Stimulated activated naive CD8-positive, alpha-beta T cell treated with anti-CD3 and anti-CD28 coated beads, Interleukin-15, amount 100 ng/mL, for 72 hours (primary cell): Measurements from ENCODE around the gene RNF125.
"Not testable (repeated sequence)": the region's sequence is repeated elsewhere in the genome, so short reads cannot be mapped to it uniquely, and the experiment has no call there.

ENCODE experiments used
- ATAC-seq: fragments of 150-1000 bp; cut with Tn5 transposase; 2 replicates; pipeline ENCODE4 v1.10.0; 2021; ENCODE audit warnings: mild to moderate bottlenecking, moderate library complexity
- DNase-seq, 2 donors: peaks; one replicate each; pipeline ENCODE4 v3.0.0; 2021 to 2022
- H3K27ac Mint-ChIP-seq, 2 donors: one replicate each; pipeline ENCODE4 v1.8.0; 2022; ENCODE audit warnings: mild to moderate bottlenecking in 2 of 2, mixed read lengths in 2 of 2, moderate library complexity in 2 of 2
- H3K27me3 Mint-ChIP-seq: one replicate; pipeline ENCODE4 v1.8.0; 2022; ENCODE audit warnings: mixed read lengths
- H3K4me1 Mint-ChIP-seq: one replicate; pipeline ENCODE4 v1.8.0; 2022; ENCODE audit warnings: mild to moderate bottlenecking, mixed read lengths
- H3K4me3 Mint-ChIP-seq, 2 donors: one replicate each; pipeline ENCODE4 v1.8.0; 2022; ENCODE audit warnings: mild to moderate bottlenecking in 2 of 2, mixed read lengths in 2 of 2, moderate library complexity in 1 of 2
- H3K9me3 Mint-ChIP-seq, 2 donors: one replicate each; pipeline ENCODE4 v1.8.0; 2022; ENCODE audit warnings: mixed read lengths in 2 of 2

The RNF125 gene

GRCh38 chr18:32018331-32019250 lies at the start of gene RNF125:
RNF125 (plus strand) TSS chr18:32018825; CDS start chr18:32018864, 39 bp downstream.
- Mint-ChIP-seq H3K4me3 (peak within 1 kb of the TSS; percentile 95 to 98), H3K27ac (peak within 1 kb of the TSS; percentile 99 to 100), H3K4me1 (peaks cover 40% of the 10 kb centered on the region), H3K9me3 (no peaks in the 10 kb centered on the region), H3K27me3 (no peaks in the 10 kb centered on the region)
- peak; percentile 92 for DNase-seq
- peak; percentile 86 for ATAC-seq

- peak overlapping the region; percentile 1 to 29 for H3K27ac Mint-ChIP-seq
- H3K4me3 Mint-ChIP-seq = no peak overlapping the region
- ATAC-seq = no peak
These were observed 48.0 kb upstream of the RNF125 start for GRCh38 chr18:31970617-31971016.

GRCh38 chr18:31973929-31974546 lies 44.6 kb upstream of the RNF125 start:
- DNase-seq (no peak), ATAC-seq (no peak)
- H3K9me3 Mint-ChIP-seq = peaks cover 29 to 48% of the 10 kb centered on the region in 2 donors

More at GRCh38 chr18:31970617-31971016, 48.0 kb upstream of the RNF125 start:
- Mint-ChIP-seq H3K4me1 (no peaks in the 10 kb centered on the region), H3K27me3 (no peaks in the 10 kb centered on the region), H3K9me3 (peaks cover 24 to 30% of the 10 kb centered on the region in 2 donors)
- DNase-seq = no peak

GRCh38 chr18:31976242-31976641 lies 42.4 kb upstream of the RNF125 start:
- H3K27ac Mint-ChIP-seq = no peak overlapping the region
- H3K4me3 Mint-ChIP-seq = no peak overlapping the region
- ATAC-seq (no peak), DNase-seq (no peak)
- peaks cover 30 to 56% of the 10 kb centered on the region in 2 donors for H3K9me3 Mint-ChIP-seq
- no peaks in the 10 kb centered on the region for H3K27me3 Mint-ChIP-seq
- H3K4me1 Mint-ChIP-seq = no peaks in the 10 kb centered on the region

More at GRCh38 chr18:31973929-31974546, 44.6 kb upstream of the RNF125 start:
- Mint-ChIP-seq H3K4me3 (no peak overlapping the region), H3K4me1 (no peaks in the 10 kb centered on the region), H3K27me3 (no peaks in the 10 kb centered on the region), H3K27ac (no peak overlapping the region)

DNA sequence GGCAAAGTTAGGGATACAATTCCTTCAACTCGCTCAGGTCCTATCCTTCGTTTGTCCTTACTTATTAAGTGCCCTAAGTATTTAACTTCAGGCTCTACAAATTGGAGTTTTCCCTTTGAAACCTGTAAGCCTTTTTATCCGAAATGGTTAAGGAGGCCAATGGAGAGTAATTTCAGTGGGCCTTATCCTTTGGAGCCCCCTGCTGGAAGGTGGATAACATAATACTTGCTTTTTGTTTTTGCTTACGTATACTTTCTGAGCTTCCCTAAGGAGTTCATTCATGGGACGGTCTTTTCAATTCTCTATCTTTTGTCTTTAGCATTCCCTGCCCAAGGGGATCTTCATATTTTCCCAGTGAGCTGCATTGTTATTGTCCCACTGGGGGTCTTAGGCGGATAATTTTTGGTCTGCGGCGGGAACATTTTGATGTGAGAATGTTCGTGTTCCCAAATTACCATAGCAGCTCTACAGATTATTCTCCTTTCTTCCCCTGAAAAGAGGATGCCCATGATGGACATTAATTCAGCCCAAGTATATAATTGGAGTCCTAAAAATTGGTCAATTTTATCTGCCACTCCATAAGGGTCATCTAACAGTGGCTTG lies 41.3 kb upstream of the RNF125 start:
- Mint-ChIP-seq H3K27ac (no peak overlapping the region), H3K27me3 (no peaks in the 10 kb centered on the region), H3K4me1 (no peaks in the 10 kb centered on the region), H3K9me3 (peaks cover 26 to 50% of the 10 kb centered on the region in 2 donors), H3K4me3 (no peak overlapping the region)
- ATAC-seq (no peak), DNase-seq (peak in 1 of 2 donors; percentile 10)

DNA sequence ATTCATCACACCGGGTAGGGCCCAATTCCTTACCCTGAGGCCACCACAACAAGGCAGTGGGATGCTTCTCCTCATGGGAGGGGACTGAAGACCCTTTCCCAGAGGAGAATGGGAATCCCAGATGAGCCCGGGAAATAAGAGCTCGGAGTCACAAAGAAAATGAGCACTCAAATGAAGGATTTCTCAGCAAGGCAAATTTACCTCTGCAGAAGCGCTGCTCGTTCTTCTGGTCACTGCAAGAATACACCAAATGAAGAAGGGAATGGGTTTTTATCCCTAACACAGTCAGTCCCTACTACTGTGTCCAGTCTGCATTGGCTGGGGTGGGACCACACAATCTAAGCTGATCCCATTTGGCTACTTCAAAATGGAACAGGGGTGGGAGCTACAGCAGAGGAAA lies 40.0 kb upstream of the RNF125 start:
- no peak overlapping the region for H3K27ac Mint-ChIP-seq
- no peaks in the 10 kb centered on the region for H3K27me3 Mint-ChIP-seq
- peaks cover 23 to 45% of the 10 kb centered on the region in 2 donors for H3K9me3 Mint-ChIP-seq
- ATAC-seq (no peak), DNase-seq (no peak)
- no peak overlapping the region for H3K4me3 Mint-ChIP-seq
- no peaks in the 10 kb centered on the region for H3K4me1 Mint-ChIP-seq

DNA sequence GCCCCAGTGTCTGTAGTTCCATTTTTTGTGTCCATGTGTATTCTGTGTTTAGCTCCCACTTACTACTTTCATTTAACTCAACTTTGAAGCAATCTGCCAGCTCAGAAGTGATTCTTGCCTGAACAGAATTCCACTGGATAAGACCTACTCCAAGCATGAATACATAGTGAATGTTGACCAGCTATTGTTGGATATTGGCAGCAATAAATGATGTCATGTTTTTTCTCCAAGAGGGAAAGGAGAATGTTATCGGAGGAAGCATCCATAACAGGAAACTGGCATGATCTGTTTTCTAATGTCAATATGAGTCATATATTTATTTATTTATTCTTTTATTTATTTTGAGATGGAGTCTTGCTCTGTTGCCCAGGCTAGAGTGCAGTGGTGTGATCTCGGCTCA lies 38.9 kb upstream of the RNF125 start:
- Mint-ChIP-seq H3K27me3 (no peaks in the 10 kb centered on the region), H3K27ac (no peak overlapping the region)
- no peak for ATAC-seq

DNA sequence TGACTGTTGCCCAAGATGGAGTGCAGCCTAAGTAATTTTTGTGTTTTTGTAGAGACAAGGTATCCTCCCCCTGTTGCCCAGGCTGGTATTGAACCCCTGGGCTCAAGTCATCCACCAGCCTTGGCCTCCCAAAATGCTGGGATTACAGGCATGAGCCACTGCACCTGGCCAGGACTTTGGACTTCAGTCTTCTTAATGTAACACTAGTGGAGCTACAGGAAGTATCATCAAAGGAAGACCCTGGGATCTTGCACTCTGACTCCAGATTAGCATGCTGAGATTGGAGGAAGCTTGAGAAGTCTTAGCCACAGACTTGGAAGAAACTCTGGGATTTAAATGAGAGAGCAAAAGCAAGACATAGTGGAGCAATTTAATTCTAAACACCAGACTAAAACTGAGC lies 37.8 kb upstream of the RNF125 start:
- H3K27ac Mint-ChIP-seq = no peak overlapping the region
- H3K27me3 Mint-ChIP-seq = no peaks in the 10 kb centered on the region

More for the DNA sequence above, 38.9 kb upstream of the RNF125 start:
- H3K4me1 Mint-ChIP-seq = peaks cover 4% of the 10 kb centered on the region
- peaks cover 14 to 34% of the 10 kb centered on the region in 2 donors for H3K9me3 Mint-ChIP-seq
- H3K4me3 Mint-ChIP-seq = no peak overlapping the region
- no peak for DNase-seq

GRCh38 chr18:31983020-31983419 lies 35.6 kb upstream of the RNF125 start:
- peaks cover 6% of the 10 kb centered on the region for H3K4me1 Mint-ChIP-seq
- H3K27ac Mint-ChIP-seq = no peak overlapping the region

More for the DNA sequence above, 37.8 kb upstream of the RNF125 start:
- Mint-ChIP-seq H3K4me1 (peaks cover 6% of the 10 kb centered on the region), H3K4me3 (no peak overlapping the region), H3K9me3 (peaks cover 5 to 23% of the 10 kb centered on the region in 2 donors)
- no peak for DNase-seq
- ATAC-seq = no peak

DNA sequence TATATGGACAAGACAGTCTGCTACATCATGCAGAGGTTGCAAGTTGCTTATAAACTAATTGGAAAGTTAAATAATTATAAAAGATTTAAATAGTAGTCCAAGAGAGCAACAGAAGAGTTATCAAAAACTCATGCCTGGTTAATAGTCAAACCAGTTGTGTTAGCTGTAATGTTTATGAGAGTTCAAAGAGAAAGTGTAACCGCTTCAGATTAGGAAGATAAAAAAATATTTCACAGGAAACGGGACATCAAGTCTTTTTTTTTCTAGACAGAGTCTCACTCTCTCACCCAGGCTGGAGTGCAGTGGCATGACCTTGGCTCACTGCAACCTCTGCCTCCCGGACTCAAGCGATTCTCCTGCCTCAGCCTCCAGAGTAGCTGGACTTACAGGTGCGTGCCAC lies 34.6 kb upstream of the RNF125 start:
- no peak overlapping the region for H3K27ac Mint-ChIP-seq
- peaks cover 6% of the 10 kb centered on the region for H3K4me1 Mint-ChIP-seq
- peaks cover 2 to 8% of the 10 kb centered on the region in 2 donors for H3K9me3 Mint-ChIP-seq
- no peak for DNase-seq
- no peak overlapping the region for H3K4me3 Mint-ChIP-seq
- ATAC-seq = no peak
- H3K27me3 Mint-ChIP-seq = no peaks in the 10 kb centered on the region

More at GRCh38 chr18:31983020-31983419, 35.6 kb upstream of the RNF125 start:
- ATAC-seq = no peak
- DNase-seq = no peak
- Mint-ChIP-seq H3K9me3 (peaks cover 5 to 17% of the 10 kb centered on the region in 2 donors), H3K4me3 (no peak overlapping the region), H3K27me3 (no peaks in the 10 kb centered on the region)

GRCh38 chr18:31990823-31991222 lies 27.8 kb upstream of the RNF125 start:
- Mint-ChIP-seq H3K27ac (no peak overlapping the region), H3K27me3 (no peaks in the 10 kb centered on the region), H3K9me3 (no peaks in the 10 kb centered on the region), H3K4me1 (no peaks in the 10 kb centered on the region), H3K4me3 (no peak overlapping the region)
- no peak for DNase-seq
- ATAC-seq = no peak

DNA sequence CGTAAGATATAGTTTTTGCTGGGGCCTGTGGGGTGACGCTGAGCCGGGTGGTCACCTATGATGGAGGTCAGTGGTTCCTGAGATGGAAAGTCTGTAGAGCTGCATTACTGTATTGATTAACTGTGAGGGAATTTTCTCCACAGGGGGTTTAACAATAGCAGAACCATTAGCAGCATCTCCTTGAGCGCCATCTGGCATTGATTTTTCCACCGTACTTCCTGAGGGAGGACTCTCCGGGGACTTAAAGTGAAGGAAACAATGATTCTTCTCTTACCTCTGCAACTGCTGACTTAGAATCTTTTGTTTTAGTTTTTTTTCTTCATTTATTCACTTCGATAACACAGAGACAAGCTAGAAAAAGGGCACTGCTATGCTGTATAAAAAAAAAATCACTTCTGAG lies 22.6 kb upstream of the RNF125 start:
- no peaks in the 10 kb centered on the region for H3K9me3 Mint-ChIP-seq
- H3K27me3 Mint-ChIP-seq = no peaks in the 10 kb centered on the region
- no peak for ATAC-seq
- DNase-seq = no peak
- H3K27ac Mint-ChIP-seq = no peak overlapping the region
- no peak overlapping the region for H3K4me3 Mint-ChIP-seq
- H3K4me1 Mint-ChIP-seq = no peaks in the 10 kb centered on the region

DNA sequence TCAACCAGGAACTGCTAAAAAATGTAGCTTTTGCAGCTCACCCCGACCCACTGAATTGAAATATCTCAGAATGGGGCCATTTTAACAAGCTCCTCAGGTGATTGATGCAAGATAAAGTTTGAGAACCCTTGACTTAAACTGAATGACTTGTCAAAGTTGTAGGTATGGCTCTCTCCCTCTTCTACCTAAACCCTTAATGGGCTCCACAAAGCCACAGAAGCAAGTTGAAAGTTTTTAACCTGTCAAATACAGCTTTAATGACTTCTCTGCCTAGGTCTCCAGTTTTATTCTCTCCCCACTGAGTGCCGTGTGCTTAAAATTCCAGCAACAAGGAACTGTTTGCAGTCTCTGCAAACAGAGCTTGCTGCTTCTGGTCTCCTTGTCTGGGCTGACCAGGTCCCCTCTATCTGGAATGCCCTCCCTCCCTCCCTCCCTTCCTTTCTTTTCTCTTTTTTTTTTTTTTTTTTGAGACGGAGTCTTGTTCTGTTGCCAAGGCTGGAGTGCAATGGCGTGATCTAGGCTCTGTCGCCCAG lies 19.7 kb upstream of the RNF125 start:
- DNase-seq (no peak), ATAC-seq (no peak)
- H3K27me3 Mint-ChIP-seq = no peaks in the 10 kb centered on the region
- no peaks in the 10 kb centered on the region for H3K9me3 Mint-ChIP-seq
- H3K4me1 Mint-ChIP-seq = no peaks in the 10 kb centered on the region
- H3K27ac Mint-ChIP-seq = no peak overlapping the region
- H3K4me3 Mint-ChIP-seq = no peak overlapping the region

DNA sequence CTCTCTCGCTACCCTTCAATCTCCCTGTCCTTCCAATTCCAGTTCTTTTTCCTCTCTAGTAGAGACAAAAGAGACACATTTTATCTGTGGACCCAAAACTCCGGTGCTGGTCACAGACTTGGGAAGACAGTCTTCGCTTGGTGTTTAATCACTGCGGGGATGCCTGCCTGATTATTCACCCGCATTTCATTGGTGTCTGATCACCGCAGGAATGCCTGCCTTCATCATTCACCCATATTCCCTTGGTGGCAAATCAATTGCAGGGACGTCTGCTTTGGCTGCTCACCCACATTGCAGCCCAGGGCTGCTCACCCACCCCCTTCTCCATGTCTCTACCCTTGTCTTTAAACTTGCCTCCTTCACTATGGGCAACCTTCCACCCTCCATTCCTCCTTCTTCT lies 17.5 kb upstream of the RNF125 start:
- peak overlapping the region in 1 of 2 donors; percentile 74 for H3K27ac Mint-ChIP-seq
- H3K4me3 Mint-ChIP-seq = not testable (repeated sequence)

GRCh38 chr18:32003822-32004221 lies 14.8 kb upstream of the RNF125 start:
- H3K27ac Mint-ChIP-seq, H3K4me3 Mint-ChIP-seq, ATAC-seq, H3K4me1 Mint-ChIP-seq, H3K27me3 Mint-ChIP-seq, H3K9me3 Mint-ChIP-seq, DNase-seq: not testable (repeated sequence)

More for the DNA sequence above, 17.5 kb upstream of the RNF125 start:
- not testable (repeated sequence) for H3K9me3 Mint-ChIP-seq, H3K4me1 Mint-ChIP-seq, H3K27me3 Mint-ChIP-seq, DNase-seq, ATAC-seq
